Thyroid gland (tissue), 4 donors: ENCODE measurements around the gene DNASE2. TPM values are rescaled to one million over a fixed set of nuclear protein-coding genes. Genes with fewer than 3 reads are reported as not detected.

ENCODE experiments used
- DNase-seq, 2 donors: peaks; one replicate each; pipeline ENCODE4 v3.0.0-alpha.2; 2019
- H3K27ac ChIP-seq, 3 donors: fragments of 200-600 bp; sonication (generic); 1 replicate in 2 of 3; 2 replicates in 1 of 3; pipeline ENCODE4 v1.5.1; 2016 to 2019; ENCODE audit warnings: mild to moderate bottlenecking in 1 of 3, moderate library complexity in 1 of 3
- H3K27me3 ChIP-seq: fragments of 200-600 bp; sonication (generic); one replicate; pipeline ENCODE4 v1.5.1; 2019
- H3K36me3 ChIP-seq, 2 donors: fragments of 200-600 bp; sonication (generic); one replicate each; pipeline ENCODE4 v1.5.1; 2016 to 2019
- H3K4me1 ChIP-seq, 2 donors: fragments of 200-600 bp; sonication (generic); one replicate each; pipeline ENCODE4 v1.5.1; 2017 to 2019
- H3K4me3 ChIP-seq, 3 donors: fragments of 200-600 bp; sonication (generic); replicated peaks in 1 of 3; 1 replicate in 2 of 3; 2 replicates in 1 of 3; pipeline ENCODE4 v1.5.1; 2016; ENCODE audit warnings: mild to moderate bottlenecking in 1 of 3
- H3K9me3 ChIP-seq: fragments of 200-600 bp; sonication (generic); one replicate; pipeline ENCODE4 v1.5.1; 2017
- CTCF ChIP-seq, 6 experiments: fragments of 200-600 bp in 3 of 6; fragments of 450-650 bp in 3 of 6; sonication (generic) in 3 of 6; IDR thresholded peaks; one replicate each; pipeline ENCODE4 v1.5.1; 2016 to 2019; ENCODE audit warnings: antibody characterized with exemption in 6 of 6, mild to moderate bottlenecking in 2 of 6, inconsistent platforms in 1 of 6, moderate library complexity in 1 of 6
- POLR2A ChIP-seq, 2 donors: fragments of 450-650 bp; IDR thresholded peaks; one replicate each; pipeline ENCODE4 v1.6.1; 2017; ENCODE audit warnings: antibody characterized with exemption in 2 of 2, mild to moderate bottlenecking in 2 of 2, moderate library complexity in 1 of 2
- WGBS, 2 donors: methylation state at CpG; one replicate each; pipeline ENCODE4 v1.1.5; 2017; 5-methylcytosine and 5-hydroxymethylcytosine counted together
- intact Hi-C: fragments of 100-400 bp; cut with DNase I; formaldehyde crosslinking; loops from one replicate; pipeline ENCODE4 v1.15.1; 2023
- total RNA-seq, 4 donors: library from RNA; depleted of rRNA; stranded (reverse); fragments of >200 nt; gene quantifications; one replicate each; pipeline ENCODE4 v1.2.3, GENCODE V29; 2016

DNASE2 gene
- total RNA-seq, 4 donors from 2014 or later: 35.4 to 67.3 (median 59.1) TPM

GRCh38 chr19:12864721-12865715, 16.2 kb downstream of the DNASE2 start:
- H3K9me3 ChIP-seq: no peaks in the 10 kb centered on the region
- no peak overlapping the region for H3K27ac ChIP-seq
- no peaks in the 10 kb centered on the region for H3K36me3 ChIP-seq
- H3K4me3 ChIP-seq: no peak overlapping the region
- no peak for DNase-seq
- no peak for TF ChIP-seq CTCF (IDR thresholded peaks at IDR 0.05)
- no peak for TF ChIP-seq POLR2A (IDR thresholded peaks at IDR 0.05)
- peaks cover 0 to 7% of the 10 kb centered on the region in 2 donors for H3K4me1 ChIP-seq
- WGBS, 2 donors: 90 to 91% methylated on average over 28 to 34 of the region's 34 CpGs
- no peaks in the 10 kb centered on the region for H3K27me3 ChIP-seq
- intact Hi-C loops: no loop called here

- no peaks in the 10 kb centered on the region for H3K9me3 ChIP-seq
- no peaks in the 10 kb centered on the region for H3K27me3 ChIP-seq
- 90 to 95% methylated on average over 4 of the region's 4 CpGs for WGBS, 2 donors
- H3K4me3 ChIP-seq: no peak overlapping the region
- no peak for DNase-seq
- H3K4me1 ChIP-seq: peaks cover 0 to 7% of the 10 kb centered on the region in 2 donors
- no peak overlapping the region for H3K27ac ChIP-seq
- H3K36me3 ChIP-seq: no peaks in the 10 kb centered on the region
- TF ChIP-seq CTCF (IDR thresholded peaks at IDR 0.05) (no peak), POLR2A (IDR thresholded peaks at IDR 0.05) (no peak)
- intact Hi-C loops: no loop called here
Observed at GRCh38 chr19:12864143-12864542, 17.1 kb downstream of the DNASE2 start.

- no peak for DNase-seq
- 47 to 48% methylated on average over 7 of the region's 7 CpGs for WGBS, 2 donors
- TF ChIP-seq POLR2A (IDR thresholded peaks at IDR 0.05): no peak
Observed at GRCh38 chr19:12859546-12859945, 21.7 kb downstream of the DNASE2 start.

GRCh38 chr19:12858041-12858928, 23.0 kb downstream of the DNASE2 start:
- no peak overlapping the region for H3K4me3 ChIP-seq
- no peak for DNase-seq
- intact Hi-C loops: no loop called here
- H3K9me3 ChIP-seq: no peaks in the 10 kb centered on the region
- WGBS, 2 donors: 94 to 95% methylated on average over 35 of the region's 35 CpGs
- H3K36me3 ChIP-seq: no peaks in the 10 kb centered on the region
- TF ChIP-seq CTCF (IDR thresholded peaks at IDR 0.05) (no peak), POLR2A (IDR thresholded peaks at IDR 0.05) (no peak)
- H3K4me1 ChIP-seq: no peaks in the 10 kb centered on the region
- no peaks in the 10 kb centered on the region for H3K27me3 ChIP-seq
- H3K27ac ChIP-seq: no peak overlapping the region

More at GRCh38 chr19:12859546-12859945, 21.7 kb downstream of the DNASE2 start:
- Histone ChIP-seq H3K9me3 (no peaks in the 10 kb centered on the region), H3K4me1 (no peaks in the 10 kb centered on the region), H3K27me3 (no peaks in the 10 kb centered on the region), H3K36me3 (no peaks in the 10 kb centered on the region), H3K27ac (no peak overlapping the region), H3K4me3 (no peak overlapping the region)
- intact Hi-C loops: no loop called here

GRCh38 chr19:12856653-12857052, 24.6 kb downstream of the DNASE2 start:
- no peaks in the 10 kb centered on the region for H3K9me3 ChIP-seq

More at GRCh38 chr19:12856653-12857052, 24.6 kb downstream of the DNASE2 start:
- intact Hi-C loops: no loop called here
- no peak for DNase-seq
- Histone ChIP-seq H3K27me3 (no peaks in the 10 kb centered on the region), H3K36me3 (no peaks in the 10 kb centered on the region), H3K4me3 (no peak overlapping the region), H3K4me1 (no peaks in the 10 kb centered on the region), H3K27ac (no peak overlapping the region)
- 88 to 91% methylated on average over 1 of the region's 1 CpG for WGBS, 2 donors
- TF ChIP-seq CTCF (IDR thresholded peaks at IDR 0.05): no peak
- no peak for TF ChIP-seq POLR2A (IDR thresholded peaks at IDR 0.05)
